Measurements from ENCODE around the gene OR7A5. TPM values are rescaled to one million over a fixed set of nuclear protein-coding genes. Genes with fewer than 3 reads are reported as not detected.
"Not testable (repeated sequence)": the region's sequence is repeated elsewhere in the genome, so short reads cannot be mapped to it uniquely, and the experiment has no call there.

OR7A5 gene
- total and polyA plus RNA-seq, 2 donors from 2014 or later, result not detected

GRCh38 chr19:14783410-14783998 lies 51.5 kb downstream of the OR7A5 start:
- H3K9ac ChIP-seq (ENCODE audit: low read length in 3 of 3); FAIRE-seq; DNase-seq; intact Hi-C loops (cut with DNase I); H3K4me1 ChIP-seq (ENCODE audit: control insufficient read depth in 2 of 3, insufficient read depth in 2 of 3, low read depth in 1 of 3, low read length in 3 of 3); H3K9me3 ChIP-seq (ENCODE audit: control insufficient read depth in 2 of 3, insufficient read depth in 1 of 3, low read length in 3 of 3); H3K27ac ChIP-seq (ENCODE audit: low read depth in 2 of 2, low read length in 2 of 2); H3K36me3 ChIP-seq (ENCODE audit: control insufficient read depth in 2 of 3, insufficient read depth in 3 of 3, low read length in 3 of 3); H3K27me3 ChIP-seq (ENCODE audit: control insufficient read depth, insufficient read depth, low read length); H3K4me3 ChIP-seq (ENCODE audit: low read length in 3 of 3): not testable (repeated sequence)

GRCh38 chr19:14782626-14783409 lies 52.2 kb downstream of the OR7A5 start:
- H3K9me3 ChIP-seq (ENCODE audit: control insufficient read depth in 2 of 3, insufficient read depth in 1 of 3, low read length in 3 of 3), result no peaks in the 10 kb centered on the region
- H3K27ac ChIP-seq (ENCODE audit: low read depth in 2 of 2, low read length in 2 of 2), result no peak overlapping the region
- FAIRE-seq, result no peak
- DNase-seq, result no peak
- H3K36me3 ChIP-seq (ENCODE audit: control insufficient read depth in 2 of 3, insufficient read depth in 3 of 3, low read length in 3 of 3), result no peaks in the 10 kb centered on the region
- no peaks in the 10 kb centered on the region for H3K27me3 ChIP-seq (ENCODE audit: control insufficient read depth, insufficient read depth, low read length)
- TF ChIP-seq CTCF (IDR thresholded peaks at IDR 0.05; ENCODE audit: borderline replicate concordance, extremely low read depth, insufficient read depth), result no peak
- no peak overlapping the region for H3K9ac ChIP-seq (ENCODE audit: low read length in 3 of 3)
- H3K4me3 ChIP-seq (ENCODE audit: low read length in 3 of 3), result no peak overlapping the region
- no peaks in the 10 kb centered on the region for H3K4me1 ChIP-seq (ENCODE audit: control insufficient read depth in 2 of 3, insufficient read depth in 2 of 3, low read depth in 1 of 3, low read length in 3 of 3)
- intact Hi-C loops (cut with DNase I), result no loop called here

- H3K27ac ChIP-seq (ENCODE audit: low read depth in 2 of 2, low read length in 2 of 2); intact Hi-C loops (cut with DNase I); H3K36me3 ChIP-seq (ENCODE audit: control insufficient read depth in 2 of 3, insufficient read depth in 3 of 3, low read length in 3 of 3); H3K27me3 ChIP-seq (ENCODE audit: control insufficient read depth, insufficient read depth, low read length); H3K9ac ChIP-seq (ENCODE audit: low read length in 3 of 3); H3K4me3 ChIP-seq (ENCODE audit: low read length in 3 of 3); FAIRE-seq; H3K4me1 ChIP-seq (ENCODE audit: control insufficient read depth in 2 of 3, insufficient read depth in 2 of 3, low read depth in 1 of 3, low read length in 3 of 3); H3K9me3 ChIP-seq (ENCODE audit: control insufficient read depth in 2 of 3, insufficient read depth in 1 of 3, low read length in 3 of 3): not testable (repeated sequence)
- peak in 1 of 5 donors; percentile 18 for DNase-seq
Measured at GRCh38 chr19:14781713-14782536, 53.1 kb downstream of the OR7A5 start.

- H3K36me3 ChIP-seq (ENCODE audit: control insufficient read depth in 2 of 3, insufficient read depth in 3 of 3, low read length in 3 of 3); H3K4me3 ChIP-seq (ENCODE audit: low read length in 3 of 3); H3K27ac ChIP-seq (ENCODE audit: low read depth in 2 of 2, low read length in 2 of 2); intact Hi-C loops (cut with DNase I); H3K9ac ChIP-seq (ENCODE audit: low read length in 3 of 3); H3K4me1 ChIP-seq (ENCODE audit: control insufficient read depth in 2 of 3, insufficient read depth in 2 of 3, low read depth in 1 of 3, low read length in 3 of 3); FAIRE-seq; H3K27me3 ChIP-seq (ENCODE audit: control insufficient read depth, insufficient read depth, low read length); H3K9me3 ChIP-seq (ENCODE audit: control insufficient read depth in 2 of 3, insufficient read depth in 1 of 3, low read length in 3 of 3): not testable (repeated sequence)
- DNase-seq, result peak in 1 of 5 donors; percentile 21
Measured at GRCh38 chr19:14780622-14781225, 54.3 kb downstream of the OR7A5 start.
